Muscle of leg (tissue), 11 donors: ENCODE results near the gene GTF2A1. TPM values are rescaled to one million over a fixed set of nuclear protein-coding genes. Genes with fewer than 3 reads are reported as not detected.

Experiments
- DNase-seq: peaks from one replicate; pipeline ENCODE4 v3.0.0; 2013
- H3K27ac ChIP-seq: one replicate; pipeline ENCODE4 v1.5.1; 2013; ENCODE audit warnings: mild to moderate bottlenecking, low read length, control low read depth
- H3K27me3 ChIP-seq: one replicate; pipeline ENCODE4 v1.6.1; 2013; ENCODE audit warnings: low read length; ENCODE audit not compliant: control insufficient read depth, insufficient read depth
- H3K36me3 ChIP-seq: one replicate; pipeline ENCODE4 v1.6.1; 2013; ENCODE audit warnings: low read length; ENCODE audit not compliant: control insufficient read depth, insufficient read depth
- H3K4me1 ChIP-seq: one replicate; pipeline ENCODE4 v1.6.1; 2013; ENCODE audit warnings: low read length; ENCODE audit not compliant: control insufficient read depth, insufficient read depth
- H3K4me3 ChIP-seq: one replicate; pipeline ENCODE4 v1.5.1; 2013; ENCODE audit warnings: low read length, control low read depth
- H3K9me3 ChIP-seq: replicated peaks from 2 replicates; pipeline ENCODE4 v1.6.1; 2013; ENCODE audit warnings: low read depth, low read length; ENCODE audit not compliant: control insufficient read depth
- WGBS: methylation state at CpG from one replicate; pipeline ENCODE4 v1.1.5; 2013; ENCODE audit warnings: missing lambda C conversion rate; ENCODE audit not compliant: insufficient coverage; 5-methylcytosine and 5-hydroxymethylcytosine counted together
- polyA plus RNA-seq, 8 donors: library from polyadenylated mRNA; unstranded; fragments of 120-200 nt; gene quantifications; one replicate each; pipeline versions ENCODE4 v1.2.1 to v1.2.3, GENCODE V29; 2013; ENCODE audit warnings: inconsistent platforms in 1 of 8, low replicate concordance in 1 of 8; ENCODE audit not compliant: insufficient read length in 8 of 8, insufficient read depth in 1 of 8
- total RNA-seq: library from RNA; stranded (reverse); fragments of 120-200 nt; gene quantifications from one replicate; pipeline ENCODE4 v1.2.4, GENCODE V29; 2013

The GTF2A1 gene
- total and polyA plus RNA-seq, 9 donors: 12.1 to 24.3 (median 16.6) TPM

DNA sequence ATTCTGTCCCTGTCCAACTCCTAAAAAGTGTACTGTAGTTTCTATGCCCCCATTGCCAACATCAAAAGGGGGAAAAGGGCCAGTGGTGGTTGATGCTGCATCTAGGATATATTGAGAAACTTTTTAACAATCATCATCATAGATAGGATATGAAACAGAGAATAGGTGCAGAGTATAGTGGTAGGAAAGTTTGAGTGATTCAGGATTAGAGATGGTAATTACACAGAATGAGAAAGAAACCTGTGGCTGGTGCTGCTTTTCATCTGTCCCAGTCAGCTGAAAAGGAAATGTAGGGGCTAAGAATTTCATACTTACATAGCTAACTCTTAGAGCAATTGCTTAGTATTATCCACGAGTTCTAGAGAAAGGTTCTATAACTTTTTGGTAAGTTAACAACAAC is 67.6 kb downstream of the GTF2A1 start:
- H3K4me1 ChIP-seq: no peaks in the 10 kb centered on the region
- H3K36me3 ChIP-seq: no peaks in the 10 kb centered on the region
- H3K9me3 ChIP-seq: no peaks in the 10 kb centered on the region
- H3K27me3 ChIP-seq: no peaks in the 10 kb centered on the region
- DNase-seq: no peak
- H3K4me3 ChIP-seq: no peak overlapping the region
- no peak overlapping the region for H3K27ac ChIP-seq
- no CpG with 5 or more reads among the region's 1 CpG for WGBS

DNA sequence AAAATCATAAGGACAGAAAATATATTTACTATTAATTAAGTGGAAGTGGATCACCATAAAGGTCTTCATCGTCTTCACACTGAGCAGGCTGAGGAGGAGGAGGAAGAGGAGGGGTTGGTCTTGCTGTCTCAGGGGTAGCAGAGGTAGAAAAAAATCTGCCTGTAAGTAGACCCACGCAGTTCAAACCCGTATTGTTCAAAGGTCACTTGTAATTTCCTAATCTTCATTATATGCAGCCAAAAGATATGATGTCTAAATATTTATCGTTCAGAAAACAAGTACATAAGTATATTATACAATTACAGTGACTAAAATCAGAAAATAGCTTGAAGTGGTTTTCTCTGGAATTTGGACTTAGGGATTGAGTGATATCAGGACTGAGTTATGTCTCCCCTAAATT is 72.1 kb downstream of the GTF2A1 start:
- no peak overlapping the region for H3K27ac ChIP-seq
- no peak for DNase-seq
- H3K9me3 ChIP-seq: no peaks in the 10 kb centered on the region
- no CpG with 5 or more reads among the region's 4 CpGs for WGBS
- H3K27me3 ChIP-seq: no peaks in the 10 kb centered on the region
- H3K36me3 ChIP-seq: no peaks in the 10 kb centered on the region
- no peak overlapping the region for H3K4me3 ChIP-seq
- no peaks in the 10 kb centered on the region for H3K4me1 ChIP-seq

DNA sequence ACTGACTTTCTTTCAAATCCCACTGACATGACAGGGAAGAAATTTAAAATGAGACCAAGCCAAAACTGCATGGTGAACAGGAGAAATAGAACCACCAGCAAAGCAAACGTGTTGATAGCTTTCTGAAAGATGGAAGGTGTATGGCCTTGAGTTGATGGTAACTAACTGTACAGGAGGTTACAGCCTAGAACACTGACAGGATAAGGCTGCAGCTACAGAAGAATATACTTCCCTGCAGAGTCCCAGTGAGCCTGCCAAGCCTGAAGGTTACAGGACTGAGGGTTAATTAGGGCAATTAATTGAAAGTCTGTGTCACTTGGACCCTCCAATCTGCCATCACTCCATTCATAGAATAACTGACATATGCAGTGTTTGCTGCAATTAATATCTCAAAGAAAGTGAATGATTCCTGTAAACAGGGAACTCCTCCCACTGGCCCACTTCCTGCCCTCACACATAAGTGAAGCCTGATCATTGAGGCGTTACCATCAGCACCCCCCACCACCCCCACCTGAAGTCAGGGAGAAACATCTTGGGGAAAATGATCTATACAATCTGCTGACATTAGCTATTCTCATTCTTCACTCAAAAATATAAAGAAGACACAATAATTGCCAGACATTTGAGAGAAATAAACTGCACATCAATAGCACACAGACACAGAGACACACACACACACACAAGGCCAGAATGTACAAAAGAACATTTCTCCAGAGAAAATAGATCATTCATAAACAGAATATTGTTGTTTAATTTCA is 73.4 kb downstream of the GTF2A1 start:
- no peak overlapping the region for H3K27ac ChIP-seq
- no peaks in the 10 kb centered on the region for H3K9me3 ChIP-seq
- DNase-seq: no peak
- H3K4me3 ChIP-seq: no peak overlapping the region
- WGBS: 67% methylated on average over 1 of the region's 2 CpGs
- no peaks in the 10 kb centered on the region for H3K27me3 ChIP-seq
- no peaks in the 10 kb centered on the region for H3K36me3 ChIP-seq
- H3K4me1 ChIP-seq: no peaks in the 10 kb centered on the region

DNA sequence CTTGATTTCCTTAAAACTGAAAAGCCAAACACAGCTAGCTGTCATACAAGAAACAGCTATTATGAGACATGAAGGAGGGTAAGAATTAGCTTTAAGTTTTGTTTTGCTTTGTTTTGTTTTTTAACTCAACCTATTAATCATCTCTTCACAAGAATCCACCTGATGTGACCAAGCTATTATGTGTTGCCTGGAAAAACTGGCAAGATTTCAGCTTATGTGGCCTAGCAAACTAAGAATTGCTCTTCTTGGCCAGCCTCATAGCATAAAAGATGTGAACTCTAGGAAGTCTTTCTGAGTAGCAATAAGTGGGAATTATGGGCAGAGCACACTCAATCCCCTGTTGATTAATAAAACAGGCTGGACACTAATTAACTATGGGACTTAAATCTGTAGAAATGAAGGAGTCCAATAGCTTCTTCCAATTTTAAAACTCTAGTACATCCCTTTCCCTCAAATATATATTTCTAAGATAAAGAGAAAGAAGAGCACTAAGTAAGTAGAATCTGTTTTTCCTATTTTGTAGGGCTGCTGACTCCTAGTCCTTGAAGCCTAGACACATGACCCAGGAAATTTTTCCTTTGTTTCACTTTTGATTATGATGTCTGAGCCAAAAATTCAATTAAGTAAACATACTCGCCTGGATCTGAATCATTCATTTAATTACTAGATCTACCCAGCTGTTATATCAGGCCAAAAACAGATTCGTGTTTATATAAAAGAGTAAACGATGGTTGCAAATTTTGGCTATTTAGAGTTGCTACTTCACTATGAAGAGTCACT is 75.7 kb downstream of the GTF2A1 start:
- Histone ChIP-seq H3K4me3 (no peak overlapping the region), H3K27ac (no peak overlapping the region)

DNA sequence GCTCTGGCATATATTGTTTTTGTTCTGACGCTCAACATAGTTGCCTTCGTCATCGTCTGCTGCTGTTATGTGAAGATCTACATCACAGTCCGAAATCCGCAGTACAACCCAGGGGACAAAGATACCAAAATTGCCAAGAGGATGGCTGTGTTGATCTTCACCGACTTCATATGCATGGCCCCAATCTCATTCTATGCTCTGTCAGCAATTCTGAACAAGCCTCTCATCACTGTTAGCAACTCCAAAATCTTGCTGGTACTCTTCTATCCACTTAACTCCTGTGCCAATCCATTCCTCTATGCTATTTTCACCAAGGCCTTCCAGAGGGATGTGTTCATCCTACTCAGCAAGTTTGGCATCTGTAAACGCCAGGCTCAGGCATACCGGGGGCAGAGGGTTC is 77.0 kb downstream of the GTF2A1 start:
- H3K9me3 ChIP-seq: no peaks in the 10 kb centered on the region
- DNase-seq: no peak
- 93% methylated on average over 8 of the region's 8 CpGs for WGBS
- H3K4me3 ChIP-seq: no peak overlapping the region
- H3K27ac ChIP-seq: no peak overlapping the region
- no peaks in the 10 kb centered on the region for H3K36me3 ChIP-seq
- H3K27me3 ChIP-seq: no peaks in the 10 kb centered on the region
- no peaks in the 10 kb centered on the region for H3K4me1 ChIP-seq

More for the DNA sequence above, 75.7 kb downstream of the GTF2A1 start:
- Histone ChIP-seq H3K27me3 (no peaks in the 10 kb centered on the region), H3K4me1 (no peaks in the 10 kb centered on the region), H3K36me3 (no peaks in the 10 kb centered on the region), H3K9me3 (no peaks in the 10 kb centered on the region)
- DNase-seq: no peak
- no CpG with 5 or more reads among the region's 3 CpGs for WGBS

DNA sequence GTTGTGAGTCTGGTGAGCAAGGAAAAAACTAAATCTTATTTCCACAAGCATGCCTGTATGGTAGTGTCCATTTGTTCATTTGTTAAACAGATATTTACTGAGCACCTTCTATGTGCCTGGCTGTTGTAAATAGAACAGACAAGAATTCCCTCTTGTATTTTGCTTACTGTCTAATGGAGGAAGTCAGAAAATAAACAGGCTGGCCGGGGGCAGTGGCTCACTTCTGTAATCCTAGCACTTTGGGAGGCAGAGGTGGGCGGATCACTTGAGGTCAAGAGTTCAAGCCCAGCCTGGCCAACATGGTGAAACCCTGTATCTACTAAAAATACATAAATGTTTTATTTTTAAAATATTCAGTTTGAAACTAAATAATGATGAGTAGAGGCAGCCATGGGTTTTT is 79.3 kb downstream of the GTF2A1 start:
- DNase-seq: no peak
- Histone ChIP-seq H3K27ac (no peak overlapping the region), H3K36me3 (no peaks in the 10 kb centered on the region), H3K4me3 (no peak overlapping the region), H3K27me3 (no peaks in the 10 kb centered on the region), H3K4me1 (no peaks in the 10 kb centered on the region), H3K9me3 (no peaks in the 10 kb centered on the region)
- WGBS: no CpG with 5 or more reads among the region's 2 CpGs

DNA sequence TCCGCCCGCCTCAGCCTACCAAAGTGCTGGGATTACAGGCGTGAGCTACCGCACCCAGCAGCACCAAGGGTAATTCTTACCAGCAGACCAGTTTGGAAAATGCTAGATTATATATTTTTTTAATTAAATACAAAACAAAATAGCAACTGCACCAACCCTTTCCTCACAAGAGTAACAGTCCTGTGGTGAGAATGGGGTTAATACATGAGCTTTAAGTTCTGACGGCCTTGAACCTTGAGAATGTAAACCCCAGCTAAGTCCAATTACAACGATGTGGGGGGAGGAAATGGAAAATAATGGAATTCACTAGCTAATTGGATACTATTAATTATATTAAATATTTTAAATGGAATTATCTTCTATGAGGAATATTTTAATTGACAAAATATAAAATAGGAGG is 82.3 kb downstream of the GTF2A1 start:
- H3K27me3 ChIP-seq: no peaks in the 10 kb centered on the region
- no peak overlapping the region for H3K4me3 ChIP-seq
- H3K36me3 ChIP-seq: no peaks in the 10 kb centered on the region
- H3K4me1 ChIP-seq: no peaks in the 10 kb centered on the region
- H3K27ac ChIP-seq: no peak overlapping the region
- no peaks in the 10 kb centered on the region for H3K9me3 ChIP-seq
- no CpG with 5 or more reads among the region's 6 CpGs for WGBS
- DNase-seq: no peak

DNA sequence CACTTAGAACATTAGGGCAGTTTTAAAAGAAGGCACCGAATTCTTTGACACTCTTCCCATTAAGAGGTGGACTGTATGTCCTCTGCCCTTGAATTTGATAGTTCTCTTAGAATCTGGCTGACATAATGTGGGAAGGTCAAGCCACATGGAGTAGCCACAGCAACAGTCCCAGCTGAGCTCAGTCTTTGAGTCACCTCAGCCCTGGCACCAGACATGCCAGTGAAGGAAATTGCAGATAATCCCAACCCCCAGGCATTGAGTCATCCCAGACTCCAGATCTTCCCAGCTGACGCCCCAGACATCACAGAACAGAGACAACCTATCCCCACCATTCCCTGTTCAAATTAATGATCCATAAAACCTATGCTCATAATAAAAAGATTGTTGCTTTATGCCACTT is 83.4 kb downstream of the GTF2A1 start:
- Histone ChIP-seq H3K4me1 (no peaks in the 10 kb centered on the region), H3K36me3 (no peaks in the 10 kb centered on the region), H3K27me3 (no peaks in the 10 kb centered on the region), H3K27ac (no peak overlapping the region), H3K4me3 (no peak overlapping the region), H3K9me3 (no peaks in the 10 kb centered on the region)
- WGBS: no CpG with 5 or more reads among the region's 2 CpGs
- DNase-seq: no peak

DNA sequence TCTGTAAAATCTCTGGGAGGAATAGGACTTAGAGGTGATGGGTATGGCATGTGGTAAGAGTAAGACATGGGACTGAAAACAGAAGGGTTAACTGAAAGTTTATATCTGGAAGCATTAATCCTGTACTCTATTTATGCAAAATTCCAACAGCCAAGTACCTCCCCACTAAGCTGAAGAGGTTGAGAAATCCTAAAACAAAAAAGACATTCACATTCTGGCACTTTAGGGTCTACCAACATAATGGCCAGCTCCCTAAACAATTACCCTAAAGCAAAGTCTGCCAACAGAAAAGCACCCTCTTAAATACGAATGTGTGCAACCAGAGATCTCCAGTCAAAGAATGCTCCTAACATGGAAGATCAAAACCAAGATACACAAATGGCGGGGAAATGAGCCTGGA is 87.4 kb downstream of the GTF2A1 start:
- DNase-seq: no peak
- no peaks in the 10 kb centered on the region for H3K36me3 ChIP-seq
- no peaks in the 10 kb centered on the region for H3K4me1 ChIP-seq
- H3K27ac ChIP-seq: no peak overlapping the region
- no peak overlapping the region for H3K4me3 ChIP-seq
- no peaks in the 10 kb centered on the region for H3K27me3 ChIP-seq
- WGBS: no CpG with 5 or more reads among the region's 2 CpGs
- no peaks in the 10 kb centered on the region for H3K9me3 ChIP-seq

DNA sequence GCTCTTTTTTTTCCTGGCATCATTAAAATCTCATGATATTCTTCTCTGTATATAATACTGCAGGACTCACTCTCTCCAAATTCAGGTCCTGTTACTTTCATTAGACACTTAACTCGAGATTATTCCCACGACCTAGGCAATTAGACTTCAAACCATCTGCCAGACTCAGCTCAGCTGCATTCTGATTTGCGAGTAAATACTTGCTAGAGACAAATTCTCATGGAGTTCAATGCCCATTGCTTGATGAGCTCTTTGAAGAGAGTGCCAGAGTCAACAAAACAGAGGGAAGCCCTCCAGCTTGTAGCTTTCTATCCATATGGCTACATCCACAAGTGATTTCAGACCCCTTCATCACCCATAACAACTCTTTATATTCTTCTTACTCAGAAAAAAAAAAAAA is 88.3 kb downstream of the GTF2A1 start:
- peak; percentile 9 for DNase-seq
- no peaks in the 10 kb centered on the region for H3K9me3 ChIP-seq
- no peaks in the 10 kb centered on the region for H3K36me3 ChIP-seq
- H3K27me3 ChIP-seq: no peaks in the 10 kb centered on the region
- H3K4me1 ChIP-seq: no peaks in the 10 kb centered on the region
- 20% methylated on average over 2 of the region's 3 CpGs for WGBS
- H3K27ac ChIP-seq: no peak overlapping the region
- H3K4me3 ChIP-seq: no peak overlapping the region
